HepG2 (cell line): Measurements from ENCODE around the gene GATM. TPM values are rescaled to one million over a fixed set of nuclear protein-coding genes. Genes with fewer than 3 reads are reported as not detected.

Experiments
- ATF3 ChIP-seq: sonication (generic); formaldehyde crosslinking; IDR thresholded peaks from 2 replicates; pipeline ENCODE4 v1.4.0; 2020; ENCODE audit warnings: missing genetic modification reagents
- CBX1 ChIP-seq: IDR thresholded peaks from one replicate; pipeline ENCODE4 v1.6.1; 2016; ENCODE audit warnings: antibody characterized with exemption, low read depth
- CTCF ChIP-seq: sonication (generic); formaldehyde crosslinking; IDR thresholded peaks from 2 replicates; pipeline ENCODE4 v1.5.0; 2020; ENCODE audit warnings: mild to moderate bottlenecking, missing genetic modification reagents, moderate library complexity
- MATR3 ChIP-seq: sonication (generic); formaldehyde crosslinking; IDR thresholded peaks from 2 replicates; pipeline ENCODE4 v1.4.0; 2020; ENCODE audit warnings: missing genetic modification reagents
- MAZ ChIP-seq, 2 experiments: sonication (generic) in 1 of 2; formaldehyde crosslinking in 1 of 2; IDR thresholded peaks; 2 replicates each; pipeline versions ENCODE4 v1.5.0 to v1.6.1; 2012 to 2020; ENCODE audit warnings: low read depth in 2 of 2, mild to moderate bottlenecking in 2 of 2, borderline replicate concordance in 1 of 2, improper control_type of control experiment in 1 of 2, low read length in 1 of 2, missing genetic modification reagents in 1 of 2, moderate library complexity in 1 of 2
- MTF2 ChIP-seq: sonication (generic); formaldehyde crosslinking; IDR thresholded peaks from 2 replicates; pipeline ENCODE4 v1.5.0; 2020; ENCODE audit warnings: missing genetic modification reagents, borderline replicate concordance
- ONECUT2 ChIP-seq: sonication (generic); formaldehyde crosslinking; IDR thresholded peaks from 2 replicates; pipeline ENCODE4 v1.4.0; 2020; ENCODE audit warnings: missing genetic modification reagents
- PAF1 ChIP-seq: IDR thresholded peaks from 2 replicates; pipeline ENCODE4 v1.6.1; 2016; ENCODE audit warnings: missing genetic modification reagents, missing compliant biosample characterization
- RERE ChIP-seq: IDR thresholded peaks from 2 replicates; pipeline ENCODE4 v1.6.1; 2016; ENCODE audit warnings: low read depth, missing genetic modification reagents, missing compliant biosample characterization
- SMC3 ChIP-seq: IDR thresholded peaks from 2 replicates; pipeline ENCODE4 v1.6.1; 2011; ENCODE audit warnings: low read length, improper control_type of control experiment
- STAG1 ChIP-seq: sonication (generic); formaldehyde crosslinking; IDR thresholded peaks from 2 replicates; pipeline ENCODE4 v1.4.0; 2020; ENCODE audit warnings: missing genetic modification reagents
- ZFYVE20 ChIP-seq: sonication (generic); formaldehyde crosslinking; IDR thresholded peaks from 2 replicates; pipeline ENCODE4 v1.8.0; 2023; ENCODE audit warnings: low read depth, mild to moderate bottlenecking, moderate library complexity, missing genetic modification reagents, borderline replicate concordance
- ZNF234 ChIP-seq: sonication (generic); formaldehyde crosslinking; conservative IDR thresholded peaks from 2 replicates; pipeline ENCODE4 v1.5.1; 2020; ENCODE audit warnings: mild to moderate bottlenecking, missing genetic modification reagents
- ZNF512B ChIP-seq: sonication (generic); formaldehyde crosslinking; IDR thresholded peaks from 2 replicates; pipeline ENCODE4 v1.5.1; 2020; ENCODE audit warnings: missing genetic modification reagents, mild to moderate bottlenecking, borderline replicate concordance
- ZNF678 ChIP-seq: sonication (generic); formaldehyde crosslinking; IDR thresholded peaks from 2 replicates; pipeline ENCODE4 v1.4.0; 2020; ENCODE audit warnings: mild to moderate bottlenecking, missing genetic modification reagents
- ZNF761 ChIP-seq: sonication (generic); formaldehyde crosslinking; conservative IDR thresholded peaks from 2 replicates; pipeline ENCODE4 v1.4.0; 2020; ENCODE audit warnings: mild to moderate bottlenecking, missing genetic modification reagents
- ZSCAN5A ChIP-seq: sonication (generic); formaldehyde crosslinking; IDR thresholded peaks from 2 replicates; pipeline ENCODE4 v1.8.0; 2022; ENCODE audit warnings: mild to moderate bottlenecking, missing genetic modification reagents, borderline replicate concordance
- polyA plus RNA-seq, 8 experiments: library from polyadenylated mRNA; depleted of rRNA in 3 of 8; stranded (reverse) in 7 of 8; unstranded in 1 of 8; fragments of >200 nt; fragmentation: Illumina TruSeq in 4 of 8; extraction: Trizol in 4 of 8; gene quantifications; 2 replicates each; pipeline versions ENCODE4 v1.2.1 to v1.2.3, GENCODE V29; 2011 to 2016; ENCODE audit warnings: low read depth in 4 of 8, missing spikeins in 1 of 8, mixed read lengths in 1 of 8; ENCODE audit not compliant: insufficient read depth in 1 of 8
- total RNA-seq, 5 experiments: library from RNA; depleted of rRNA; stranded (reverse); fragments of >200 nt; fragmentation: Illumina TruSeq; extraction: Trizol; gene quantifications; 2 replicates each; pipeline ENCODE4 v1.2.3, GENCODE V29; 2016; ENCODE audit warnings: low read depth in 1 of 5

Gene GATM
- total and polyA plus RNA-seq, 2 of the 13 experiments (the other 11 are each of a cell fraction or from before 2014, with no cell fraction given) = 2.1 to 16.8 TPM

- no peak for TF ChIP-seq ZNF512B (CRISPR knock-in tag)
- TF ChIP-seq RERE (CRISPR knock-in tag) = no peak
- no peak for TF ChIP-seq PAF1 (CRISPR knock-in tag)
- no peak for TF ChIP-seq ZFYVE20 (CRISPR knock-in tag)
- no peak for TF ChIP-seq ONECUT2 (CRISPR knock-in tag)
- TF ChIP-seq STAG1 (CRISPR knock-in tag) = peak; percentile 87
- no peak for TF ChIP-seq ZNF678 (CRISPR knock-in tag)
- no peak for TF ChIP-seq ATF3 (CRISPR knock-in tag)
- no peak for TF ChIP-seq MTF2 (CRISPR knock-in tag)
- no peak for TF ChIP-seq CBX1
- peak; percentile 88 for TF ChIP-seq SMC3
- no peak for TF ChIP-seq ZSCAN5A (CRISPR knock-in tag)
- no peak for TF ChIP-seq ZNF761 (CRISPR knock-in tag)
- TF ChIP-seq ZNF234 (CRISPR knock-in tag) = no peak
- TF ChIP-seq CTCF = peak; percentile 67
- TF ChIP-seq MATR3 (CRISPR knock-in tag) = no peak
- TF ChIP-seq MAZ (IDR thresholded peaks at IDR 0.05; ENCODE audit: borderline replicate concordance, low read depth, low read length) = no peak
- TF ChIP-seq MAZ (CRISPR knock-in tag; IDR thresholded peaks at IDR 0.05; ENCODE audit: low read depth) = no peak
Measured at GRCh38 chr15:45399381-45400212, 21.3 kb upstream of the GATM start (continued).
